Measurements from ENCODE around the gene DGUOK.

DGUOK gene

GRCh38 chr2:73952499-73953446 lies 26.1 kb downstream of the DGUOK start:
- no peak for DNase-seq

- no peak for DNase-seq
Observed at GRCh38 chr2:73956218-73956865, 29.7 kb downstream of the DGUOK start.

GRCh38 chr2:73961274-73961673 lies 34.6 kb downstream of the DGUOK start:
- DNase-seq: no peak

- DNase-seq: no peak
Observed at GRCh38 chr2:73961823-73962615, 35.3 kb downstream of the DGUOK start.

GRCh38 chr2:73962798-73963197 lies 36.1 kb downstream of the DGUOK start:
- no peak for DNase-seq

- no peak for DNase-seq
Observed at GRCh38 chr2:73963385-73964120, 36.9 kb downstream of the DGUOK start.

- DNase-seq: no peak
Observed at GRCh38 chr2:73964223-73964622, 37.5 kb downstream of the DGUOK start.

- DNase-seq: no peak
Observed at GRCh38 chr2:73965053-73965452, 38.4 kb downstream of the DGUOK start.

- no peak for DNase-seq
Observed at GRCh38 chr2:73968357-73968937, 41.8 kb downstream of the DGUOK start.

GRCh38 chr2:73969356-73969755 lies 42.7 kb downstream of the DGUOK start:
- DNase-seq: no peak

GRCh38 chr2:73970141-73970803 lies 43.6 kb downstream of the DGUOK start:
- DNase-seq: no peak

- peak; percentile 27 for DNase-seq
Observed at GRCh38 chr2:73970850-73971471, 44.3 kb downstream of the DGUOK start.

GRCh38 chr2:73971722-73972121 lies 45.0 kb downstream of the DGUOK start:
- no peak for DNase-seq

- DNase-seq: no peak
Observed at GRCh38 chr2:73972846-73973245, 46.2 kb downstream of the DGUOK start.

- DNase-seq: no peak
Observed at GRCh38 chr2:73975731-73976130, 49.1 kb downstream of the DGUOK start.

- no peak for DNase-seq
Observed at GRCh38 chr2:73976803-73977202, 50.1 kb downstream of the DGUOK start.

- DNase-seq: no peak
Observed at GRCh38 chr2:73977466-73977865, 50.8 kb downstream of the DGUOK start.

GRCh38 chr2:73979021-73979420 lies 52.3 kb downstream of the DGUOK start:
- no peak for DNase-seq

GRCh38 chr2:73979686-73980085 lies 53.0 kb downstream of the DGUOK start:
- DNase-seq: no peak

GRCh38 chr2:73980566-73980965 lies 53.9 kb downstream of the DGUOK start:
- DNase-seq: no peak

All from NK-92 treated with Interleukin-12 subunit alpha and Interleukin-12 subunit beta, amount 100 ng/mL, for 24 hours (cell line).